Measurements from ENCODE around the gene DPP6.

The DPP6 gene

GRCh38 chr7:154753226-154753625 lies 701.0 kb downstream of the DPP6 start:
- H3K4me3 ChIP-seq (ENCODE audit: low read depth, low read length) = no peak overlapping the region
- DNase-seq (ENCODE audit: low read depth) = no peak
- TF ChIP-seq POLR2A (IDR thresholded peaks at IDR 0.05; ENCODE audit: extremely low read depth, insufficient read length) (no peak), MAX (IDR thresholded peaks at IDR 0.05; ENCODE audit: low read depth, low read length) (no peak), MYC (IDR thresholded peaks at IDR 0.05; ENCODE audit: low read depth, low read length) (no peak), CTCF (IDR thresholded peaks at IDR 0.05; ENCODE audit: low read depth, low read length) (no peak)

- no peak overlapping the region for H3K4me3 ChIP-seq (ENCODE audit: low read depth, low read length)
- TF ChIP-seq POLR2A (IDR thresholded peaks at IDR 0.05; ENCODE audit: extremely low read depth, insufficient read length) (no peak), CTCF (IDR thresholded peaks at IDR 0.05; ENCODE audit: low read depth, low read length) (no peak), MAX (IDR thresholded peaks at IDR 0.05; ENCODE audit: low read depth, low read length) (no peak), MYC (IDR thresholded peaks at IDR 0.05; ENCODE audit: low read depth, low read length) (no peak)
These were observed 705.6 kb downstream of the DPP6 start for GRCh38 chr7:154757756-154758155.

GRCh38 chr7:154759989-154760388 lies 707.8 kb downstream of the DPP6 start:
- H3K4me3 ChIP-seq (ENCODE audit: low read depth, low read length) = no peak overlapping the region
- TF ChIP-seq MYC (IDR thresholded peaks at IDR 0.05; ENCODE audit: low read depth, low read length) (no peak), CTCF (IDR thresholded peaks at IDR 0.05; ENCODE audit: low read depth, low read length) (no peak), POLR2A (IDR thresholded peaks at IDR 0.05; ENCODE audit: extremely low read depth, insufficient read length) (no peak), MAX (IDR thresholded peaks at IDR 0.05; ENCODE audit: low read depth, low read length) (no peak)
- no peak for DNase-seq (ENCODE audit: low read depth)

More at GRCh38 chr7:154757756-154758155, 705.6 kb downstream of the DPP6 start:
- no peak for DNase-seq (ENCODE audit: low read depth)

GRCh38 chr7:154765118-154765517 lies 712.9 kb downstream of the DPP6 start:
- DNase-seq (ENCODE audit: low read depth) = no peak
- TF ChIP-seq CTCF (IDR thresholded peaks at IDR 0.05; ENCODE audit: low read depth, low read length) (no peak), POLR2A (IDR thresholded peaks at IDR 0.05; ENCODE audit: extremely low read depth, insufficient read length) (no peak), MYC (IDR thresholded peaks at IDR 0.05; ENCODE audit: low read depth, low read length) (no peak), MAX (IDR thresholded peaks at IDR 0.05; ENCODE audit: low read depth, low read length) (no peak)
- H3K4me3 ChIP-seq (ENCODE audit: low read depth, low read length) = no peak overlapping the region

- DNase-seq (ENCODE audit: low read depth) = no peak
- H3K4me3 ChIP-seq (ENCODE audit: low read depth, low read length) = no peak overlapping the region
- no peak for TF ChIP-seq MAX (IDR thresholded peaks at IDR 0.05; ENCODE audit: low read depth, low read length)
These were observed 714.9 kb downstream of the DPP6 start for GRCh38 chr7:154767142-154767541.

GRCh38 chr7:154767821-154768415 lies 715.7 kb downstream of the DPP6 start:
- DNase-seq (ENCODE audit: low read depth) = no peak
- TF ChIP-seq CTCF (IDR thresholded peaks at IDR 0.05; ENCODE audit: low read depth, low read length) (no peak), MAX (IDR thresholded peaks at IDR 0.05; ENCODE audit: low read depth, low read length) (no peak), POLR2A (IDR thresholded peaks at IDR 0.05; ENCODE audit: extremely low read depth, insufficient read length) (no peak), MYC (IDR thresholded peaks at IDR 0.05; ENCODE audit: low read depth, low read length) (no peak)
- no peak overlapping the region for H3K4me3 ChIP-seq (ENCODE audit: low read depth, low read length)
